ENCODE results near the gene FMO4. TPM values are rescaled to one million over a fixed set of nuclear protein-coding genes. Genes with fewer than 3 reads are reported as not detected.

Gene FMO4
- total and polyA plus RNA-seq, 2 donors (not counting 3 experiments of a cell fraction or from before 2014, with no cell fraction given) = 0.25 to 0.33 TPM

DNA sequence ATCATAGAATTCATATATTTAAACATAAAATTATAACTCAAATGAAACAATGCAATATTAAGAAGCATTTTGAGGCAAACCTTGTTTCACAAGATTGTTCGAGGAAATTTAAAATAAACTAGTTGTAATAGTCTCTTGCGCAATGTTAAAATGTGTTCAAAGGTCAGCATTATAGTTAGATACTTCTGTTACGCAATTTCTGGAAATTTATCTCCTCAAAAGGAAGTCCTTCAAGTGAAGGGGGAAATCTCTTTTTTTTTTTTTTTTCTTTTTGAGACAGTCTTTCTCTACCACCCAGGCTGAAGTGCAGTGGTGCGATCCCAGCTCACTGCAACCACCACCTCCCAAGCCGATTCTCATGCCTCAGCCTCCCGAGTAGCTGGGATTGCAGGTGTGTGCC is 52.1 kb downstream of the FMO4 start:
- TF ChIP-seq POLR2A (IDR thresholded peaks at IDR 0.05; ENCODE audit: low read depth, low read length) = no peak
- TF ChIP-seq MYC (IDR thresholded peaks at IDR 0.05; ENCODE audit: low read depth, low read length) = no peak
- TF ChIP-seq, protein P1, sequence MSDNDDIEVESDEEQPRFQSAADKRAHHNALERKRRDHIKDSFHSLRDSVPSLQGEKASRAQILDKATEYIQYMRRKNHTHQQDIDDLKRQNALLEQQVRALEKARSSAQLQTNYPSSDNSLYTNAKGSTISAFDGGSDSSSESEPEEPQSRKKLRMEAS (IDR thresholded peaks at IDR 0.05; ENCODE audit: insufficient read depth, insufficient read length) = no peak
- TF ChIP-seq EZH2 (IDR thresholded peaks at IDR 0.05; ENCODE audit: borderline replicate concordance, low read depth, low read length, severe bottlenecking) = no peak
- no peak for TF ChIP-seq POLR2AphosphoS5 (IDR thresholded peaks at IDR 0.05; ENCODE audit: insufficient read depth, low read depth, low read length)
- TF ChIP-seq GATA2 (IDR thresholded peaks at IDR 0.05; ENCODE audit: insufficient read depth, insufficient read length, low read depth, low read length) = no peak
- TF ChIP-seq JUN (IDR thresholded peaks at IDR 0.05; ENCODE audit: borderline replicate concordance, insufficient read depth, insufficient read length, low read depth) = no peak
- no peak for TF ChIP-seq FOS (IDR thresholded peaks at IDR 0.05; ENCODE audit: borderline replicate concordance, insufficient read depth, low read length)
- TF ChIP-seq CTCF (IDR thresholded peaks at IDR 0.05; ENCODE audit: extremely low read depth in 1 of 2, insufficient read depth in 1 of 2, low read depth in 1 of 2, low read length in 2 of 2) = no peak
- dilution Hi-C loops (cut with MboI; ENCODE audit: extremely low pct_ligation_motif_present, low sequenced_read_pairs) = no loop called here
- intact Hi-C loops (cut with micrococcal nuclease) = no loop called here
- BruUV-seq (replicated peaks) = no TSS peak
- no peak for FAIRE-seq
- H3K27me3 ChIP-seq (ENCODE audit: control insufficient read depth in 2 of 2, insufficient read depth in 2 of 2, low read length in 2 of 2) = no peaks in the 10 kb centered on the region
- H3K27ac ChIP-seq (ENCODE audit: insufficient read depth, low read depth, low read length) = no peak overlapping the region
- no peaks in the 10 kb centered on the region for H3K9me3 ChIP-seq (replicated peaks; ENCODE audit: control insufficient read depth, insufficient read depth, low read length)
- no peaks in the 10 kb centered on the region for H3K9me1 ChIP-seq (replicated peaks; ENCODE audit: control insufficient read depth, extremely low read depth, insufficient read depth, low read length)
- H3K36me3 ChIP-seq (ENCODE audit: control insufficient read depth in 2 of 2, extremely low read depth in 1 of 2, insufficient read depth in 2 of 2, low read length in 2 of 2) = no peaks in the 10 kb centered on the region
- H2AFZ ChIP-seq (ENCODE audit: low read depth, low read length) = no peak overlapping the region
- no peak for DNase-seq (ENCODE audit: low read depth, low spot score)
- H3K4me2 ChIP-seq (ENCODE audit: insufficient read depth, low read length) = no peak overlapping the region
- ChIA-PET POLR2A (no interaction called here), CTCF (no interaction called here)
- no peaks in the 10 kb centered on the region for H4K20me1 ChIP-seq (replicated peaks; ENCODE audit: control insufficient read depth, extremely low read depth, insufficient read depth, low read length)
- no peaks in the 10 kb centered on the region for H3K79me2 ChIP-seq (ENCODE audit: control insufficient read depth, insufficient read depth, low read length)
- H3K4me1 ChIP-seq (ENCODE audit: control insufficient read depth, extremely low read depth, insufficient read depth, low read length) = no peaks in the 10 kb centered on the region
- H3K9ac ChIP-seq (replicated peaks; ENCODE audit: extremely low read depth, insufficient read depth, low read length) = no peak overlapping the region
- no peak overlapping the region for H3K4me3 ChIP-seq (replicated peaks in 1 of 3; ENCODE audit: insufficient read depth in 1 of 3, low read depth in 1 of 3, low read length in 3 of 3)
